ENCODE measurements around the gene TCAF1.
A peak's percentile ranks its signal among the peaks of the same experiment; 100 is the strongest.
"Not testable (repeated sequence)": the region's sequence is repeated elsewhere in the genome, so short reads cannot be mapped to it uniquely, and the experiment has no call there.

TCAF1 gene

GRCh38 chr7:143849785-143850479 is 52.0 kb downstream of the TCAF1 start:
- no peak for DNase-seq

- no peak for DNase-seq
Measured at GRCh38 chr7:143848192-143848591, 53.8 kb downstream of the TCAF1 start.

GRCh38 chr7:143846692-143847091 is 55.3 kb downstream of the TCAF1 start:
- DNase-seq: no peak

- not testable (repeated sequence) for DNase-seq
Measured at GRCh38 chr7:143841696-143842095, 60.3 kb downstream of the TCAF1 start.

- DNase-seq: not testable (repeated sequence)
Measured at GRCh38 chr7:143840062-143840461, 61.9 kb downstream of the TCAF1 start.

- DNase-seq: peak; percentile 99
Measured at GRCh38 chr7:143837223-143837622, 64.8 kb downstream of the TCAF1 start.

- peak; percentile 95 for DNase-seq
Measured at GRCh38 chr7:143836622-143837021, 65.4 kb downstream of the TCAF1 start.

- DNase-seq: not testable (repeated sequence)
Measured at GRCh38 chr7:143836088-143836487, 65.9 kb downstream of the TCAF1 start.

GRCh38 chr7:143826578-143826977 is 75.4 kb downstream of the TCAF1 start:
- DNase-seq: not testable (repeated sequence)

- DNase-seq: not testable (repeated sequence)
Measured at GRCh38 chr7:143824295-143825135, 77.5 kb downstream of the TCAF1 start.

GRCh38 chr7:143823634-143824294 is 78.2 kb downstream of the TCAF1 start:
- not testable (repeated sequence) for DNase-seq

GRCh38 chr7:143821392-143822277 is 80.3 kb downstream of the TCAF1 start:
- DNase-seq: not testable (repeated sequence)

GRCh38 chr7:143817873-143818272 is 84.1 kb downstream of the TCAF1 start:
- DNase-seq: not testable (repeated sequence)

- not testable (repeated sequence) for DNase-seq
Measured at GRCh38 chr7:143816471-143817133, 85.4 kb downstream of the TCAF1 start.

GRCh38 chr7:143810639-143811038 is 91.3 kb downstream of the TCAF1 start:
- DNase-seq: not testable (repeated sequence)

- DNase-seq: not testable (repeated sequence)
Measured at GRCh38 chr7:143806664-143807071, 95.3 kb downstream of the TCAF1 start.

Measured in stimulated activated CD8-positive, alpha-beta memory T cell treated with anti-CD3 and anti-CD28 coated beads, Interleukin-4, amount 100 ng/mL, for 48 hours (primary cell).